NCI-H2171 treated with DMSO at 0.1 percent for 48 hours (cell line): ENCODE results near the gene FOXP3.

ENCODE experiments used
- DNase-seq: peaks from one replicate; lab custom pipeline; 2025; lab: John Stamatoyannopoulos, UW

FOXP3 gene

GRCh38 chrX:49249616-49250015 lies 14.9 kb downstream of the FOXP3 start:
- DNase-seq, result no peak

GRCh38 chrX:49249071-49249470 lies 15.4 kb downstream of the FOXP3 start:
- no peak for DNase-seq

GRCh38 chrX:49247916-49248811 lies 16.3 kb downstream of the FOXP3 start:
- peak; percentile 53 for DNase-seq

- DNase-seq, result no peak
Observed at GRCh38 chrX:49247346-49247745, 17.2 kb downstream of the FOXP3 start.

GRCh38 chrX:49246541-49246940 lies 18.0 kb downstream of the FOXP3 start:
- DNase-seq, result no peak

GRCh38 chrX:49244207-49244606 lies 20.3 kb downstream of the FOXP3 start:
- no peak for DNase-seq

GRCh38 chrX:49243166-49243565 lies 21.3 kb downstream of the FOXP3 start:
- no peak for DNase-seq

GRCh38 chrX:49242545-49243066 lies 21.9 kb downstream of the FOXP3 start:
- no peak for DNase-seq

GRCh38 chrX:49238735-49239134 lies 25.8 kb downstream of the FOXP3 start:
- no peak for DNase-seq

- DNase-seq, result no peak
Observed at GRCh38 chrX:49237060-49237459, 27.4 kb downstream of the FOXP3 start.

- DNase-seq, result no peak
Observed at GRCh38 chrX:49233887-49234555, 30.5 kb downstream of the FOXP3 start.

- no peak for DNase-seq
Observed at GRCh38 chrX:49233176-49233575, 31.3 kb downstream of the FOXP3 start, which contains the start of gene CACNA1F. Gene CACNA1F (minus strand): TSS chrX:49233340. CDS start chrX:49233309, 31 bp downstream.

- no peak for DNase-seq
Observed at GRCh38 chrX:49232525-49232924, 32.0 kb downstream of the FOXP3 start.

- DNase-seq, result no peak
Observed at GRCh38 chrX:49231333-49232000, 33.0 kb downstream of the FOXP3 start.

- DNase-seq, result peak; percentile 53
Observed at GRCh38 chrX:49230500-49231232, 33.8 kb downstream of the FOXP3 start.

- DNase-seq, result no peak
Observed at GRCh38 chrX:49228185-49228584, 36.3 kb downstream of the FOXP3 start.

GRCh38 chrX:49227726-49228125 lies 36.8 kb downstream of the FOXP3 start:
- no peak for DNase-seq

- no peak for DNase-seq
Observed at GRCh38 chrX:49226946-49227345, 37.6 kb downstream of the FOXP3 start.

- no peak for DNase-seq
Observed at GRCh38 chrX:49225858-49226257, 38.7 kb downstream of the FOXP3 start.

GRCh38 chrX:49221868-49222267 lies 42.6 kb downstream of the FOXP3 start:
- DNase-seq, result no peak

GRCh38 chrX:49220100-49220499 lies 44.4 kb downstream of the FOXP3 start:
- DNase-seq, result no peak
